ENCODE measurements around the gene TMEM121.
"Not testable (repeated sequence)": the region's sequence is repeated elsewhere in the genome, so short reads cannot be mapped to it uniquely, and the experiment has no call there.

Gene TMEM121

GRCh38 chr14:105547741-105548169, 21.4 kb downstream of the TMEM121 start:
- no peak for DNase-seq

GRCh38 chr14:105549481-105549880, 23.1 kb downstream of the TMEM121 start:
- no peak for DNase-seq

- no peak for DNase-seq
These were observed 27.6 kb downstream of the TMEM121 start for GRCh38 chr14:105554022-105554421.

- no peak for DNase-seq
These were observed 28.1 kb downstream of the TMEM121 start for GRCh38 chr14:105554523-105554922.

GRCh38 chr14:105557671-105558070, 31.3 kb downstream of the TMEM121 start:
- not testable (repeated sequence) for DNase-seq

- DNase-seq: not testable (repeated sequence)
These were observed 32.2 kb downstream of the TMEM121 start for GRCh38 chr14:105558449-105559154.

GRCh38 chr14:105559384-105560047, 33.1 kb downstream of the TMEM121 start:
- DNase-seq: not testable (repeated sequence)

- DNase-seq: not testable (repeated sequence)
These were observed 33.8 kb downstream of the TMEM121 start for GRCh38 chr14:105560048-105560669.

- DNase-seq: not testable (repeated sequence)
These were observed 35.0 kb downstream of the TMEM121 start for GRCh38 chr14:105561345-105561744.

GRCh38 chr14:105562713-105563346, 36.4 kb downstream of the TMEM121 start:
- no peak for DNase-seq

GRCh38 chr14:105563347-105563737, 37.0 kb downstream of the TMEM121 start:
- no peak for DNase-seq

- not testable (repeated sequence) for DNase-seq
These were observed 38.2 kb downstream of the TMEM121 start for GRCh38 chr14:105564536-105564935.

- DNase-seq: not testable (repeated sequence)
These were observed 39.0 kb downstream of the TMEM121 start for GRCh38 chr14:105565185-105565919.

- not testable (repeated sequence) for DNase-seq
These were observed 40.1 kb downstream of the TMEM121 start for GRCh38 chr14:105566248-105567163.

- not testable (repeated sequence) for DNase-seq
These were observed 41.1 kb downstream of the TMEM121 start for GRCh38 chr14:105567164-105568103.

GRCh38 chr14:105568140-105568843, 41.9 kb downstream of the TMEM121 start:
- DNase-seq: not testable (repeated sequence)

- no peak for DNase-seq
These were observed 42.7 kb downstream of the TMEM121 start for GRCh38 chr14:105568859-105569766.

- no peak for DNase-seq
These were observed 44.1 kb downstream of the TMEM121 start for GRCh38 chr14:105570482-105570881.
